OCI-LY3 (cell line): ENCODE results near the gene PI4K2B.
"Not testable (repeated sequence)": the region's sequence is repeated elsewhere in the genome, so short reads cannot be mapped to it uniquely, and the experiment has no call there.

Experiments
- CTCF ChIP-seq: fragments of 200-600, 300-600 bp; sonication (generic); IDR thresholded peaks from 2 replicates; pipeline ENCODE4 v1.5.1; 2014; ENCODE audit warnings: antibody characterized with exemption, low read length, low read depth
- EZH2phosphoT487 ChIP-seq: fragments of 200-600 bp; shearing (Covaris generic); IDR thresholded peaks from 2 replicates; pipeline ENCODE4 v1.6.1; 2018; ENCODE audit warnings: antibody characterized with exemption, mixed run types, low read depth

- not testable (repeated sequence) for TF ChIP-seq CTCF, EZH2phosphoT487
Observed at GRCh38 chr4:25239528-25239927, 5.7 kb downstream of the PI4K2B start.
